Stomach (tissue), 9 donors: Measurements from ENCODE around the gene KCNJ12. TPM values are rescaled to one million over a fixed set of nuclear protein-coding genes. Genes with fewer than 3 reads are reported as not detected.
"Not testable (repeated sequence)": the region's sequence is repeated elsewhere in the genome, so short reads cannot be mapped to it uniquely, and the experiment has no call there.

Experiments
- DNase-seq, 2 donors: peaks; one replicate each; pipeline versions ENCODE4 v3.0.0 to v3.0.0-alpha.2; 2013 to 2019
- H3K27ac ChIP-seq, 5 donors: fragments of 200-600 bp in 4 of 5; sonication (generic) in 4 of 5; one replicate each; pipeline ENCODE4 v1.5.1; 2013 to 2019; ENCODE audit warnings: mild to moderate bottlenecking in 1 of 5, moderate library complexity in 1 of 5
- H3K27me3 ChIP-seq, 3 donors: fragments of 200-600 bp; sonication (generic); one replicate each; pipeline ENCODE4 v1.5.1; 2017 to 2019; ENCODE audit warnings: mixed run types in 1 of 3
- H3K36me3 ChIP-seq, 4 donors: fragments of 200-600 bp; sonication (generic); 1 replicate in 3 of 4; 2 replicates in 1 of 4; pipeline ENCODE4 v1.5.1; 2016 to 2019
- H3K4me1 ChIP-seq, 4 donors: fragments of 200-600 bp; sonication (generic); one replicate each; pipeline ENCODE4 v1.5.1; 2016 to 2019
- H3K4me3 ChIP-seq, 4 donors: fragments of 200-600 bp; sonication (generic) in 3 of 4; one replicate each; pipeline ENCODE4 v1.5.1; 2016 to 2019; ENCODE audit warnings: mild to moderate bottlenecking in 1 of 4
- H3K9me3 ChIP-seq, 4 donors: fragments of 200-600 bp; sonication (generic); one replicate each; pipeline ENCODE4 v1.5.1; 2016 to 2019
- EP300 ChIP-seq: sonication (generic); formaldehyde crosslinking; IDR thresholded peaks from one replicate; pipeline ENCODE4 v1.6.1; 2017; ENCODE audit warnings: antibody characterized with exemption
- POLR2A ChIP-seq, 4 donors: fragments of 450-650 bp; IDR thresholded peaks; one replicate each; pipeline ENCODE4 v1.6.1; 2016; ENCODE audit warnings: antibody characterized with exemption in 4 of 4, control low read depth in 2 of 4, mild to moderate bottlenecking in 1 of 4, moderate library complexity in 1 of 4
- POLR2AphosphoS5 ChIP-seq, 3 donors: sonication (generic); formaldehyde crosslinking; IDR thresholded peaks; one replicate each; pipeline ENCODE4 v1.6.1; 2016; ENCODE audit warnings: antibody characterized with exemption in 3 of 3
- WGBS, 5 donors: extraction: QIAGEN DNeasy Blood & Tissue Kit in 3 of 5; methylation state at CpG; one replicate each; pipeline versions ENCODE4 v1.1.5 to v1.1.7; 2013 to 2018; 5-methylcytosine and 5-hydroxymethylcytosine counted together
- intact Hi-C: fragments of 100-400 bp; cut with DNase I; formaldehyde crosslinking; loops from one replicate; pipeline ENCODE4 v1.15.1; 2023; ENCODE audit warnings: low total_unique reads
- polyA plus RNA-seq, 3 donors: library from polyadenylated mRNA; stranded (reverse); fragments of 200-250 nt; gene quantifications; one replicate each; pipeline ENCODE4 v1.2.3, GENCODE V29; 2013
- total RNA-seq, 5 donors: library from RNA; depleted of rRNA; stranded (reverse); fragments of >200 nt; gene quantifications; one replicate each; pipeline versions ENCODE4 v1.1.0 to v1.2.3, GENCODE V29; 2014 to 2016
- TF ChIP-seq, protein P1 (sequence below), 7 experiments: fragments of 450-650 bp in 4 of 7; fragments of 200-600 bp in 3 of 7; sonication (generic) in 3 of 7; IDR thresholded peaks; one replicate each; pipeline ENCODE4 v1.5.1; 2016 to 2019; ENCODE audit warnings: antibody characterized with exemption in 7 of 7, control low read depth in 2 of 7, mild to moderate bottlenecking in 1 of 7
- donor health status: healthy with polysubstance abuse.
- donor health status: Bipolar disorder and iron deficiency.
- donor health status: healthy.

KCNJ12 gene
- total and polyA plus RNA-seq, 8 donors: under 0.01 to 10.5 (median 1.8) TPM; not detected in 1

DNA sequence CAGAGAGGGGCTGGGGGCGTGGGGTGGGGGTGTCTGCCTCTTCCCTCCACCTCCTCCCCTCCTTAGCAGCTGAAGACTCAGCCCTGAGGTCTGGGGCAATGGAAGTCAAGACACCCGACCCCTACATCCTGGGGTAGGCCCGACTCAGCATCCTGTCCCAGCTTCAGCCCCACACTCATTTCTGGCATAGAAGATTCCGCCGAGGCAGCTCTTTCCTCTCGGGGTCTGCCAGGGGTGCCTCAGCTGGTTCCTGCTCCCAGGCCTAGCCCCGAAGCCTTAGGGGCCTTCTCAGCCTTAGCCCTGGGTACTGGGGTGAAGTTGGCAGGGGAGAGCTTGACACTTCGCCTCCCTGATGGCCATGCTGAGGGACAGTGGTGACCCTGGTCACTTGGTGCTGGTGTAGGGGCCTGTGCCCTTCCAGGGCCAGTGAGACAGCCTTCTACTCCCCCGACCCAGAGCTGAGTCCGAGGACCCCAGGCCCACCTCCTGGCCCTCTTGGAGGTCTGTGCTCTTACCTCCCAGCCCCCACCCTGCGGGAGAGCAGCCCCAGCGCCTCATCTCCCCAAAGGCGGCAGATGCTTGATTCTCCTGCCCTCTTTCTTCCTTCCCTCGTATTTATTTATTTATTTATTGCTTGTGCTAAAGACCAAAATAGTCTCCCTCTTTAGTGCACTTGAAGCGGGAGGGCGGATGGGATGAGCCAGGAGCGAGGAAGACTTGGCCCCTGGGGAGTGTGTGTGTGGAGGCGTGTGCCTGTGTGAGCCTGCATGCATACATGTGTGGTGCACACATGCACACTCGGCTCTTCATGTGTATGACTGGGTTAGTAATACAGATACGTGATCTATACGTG lies 42.5 kb downstream of the KCNJ12 start:
- H3K9me3 ChIP-seq: no peaks in the 10 kb centered on the region
- intact Hi-C loops: no loop called here
- peaks cover 0 to 5% (median 0%) of the 10 kb centered on the region in 4 donors for H3K4me1 ChIP-seq
- 79 to 86% (median 84%) methylated on average over 14 to 21 of the region's 21 CpGs for WGBS, 5 donors
- TF ChIP-seq EP300 (no peak), POLR2A (IDR thresholded peaks at IDR 0.05) (no peak), POLR2AphosphoS5 (IDR thresholded peaks at IDR 0.05) (no peak)
- TF ChIP-seq, protein P1, sequence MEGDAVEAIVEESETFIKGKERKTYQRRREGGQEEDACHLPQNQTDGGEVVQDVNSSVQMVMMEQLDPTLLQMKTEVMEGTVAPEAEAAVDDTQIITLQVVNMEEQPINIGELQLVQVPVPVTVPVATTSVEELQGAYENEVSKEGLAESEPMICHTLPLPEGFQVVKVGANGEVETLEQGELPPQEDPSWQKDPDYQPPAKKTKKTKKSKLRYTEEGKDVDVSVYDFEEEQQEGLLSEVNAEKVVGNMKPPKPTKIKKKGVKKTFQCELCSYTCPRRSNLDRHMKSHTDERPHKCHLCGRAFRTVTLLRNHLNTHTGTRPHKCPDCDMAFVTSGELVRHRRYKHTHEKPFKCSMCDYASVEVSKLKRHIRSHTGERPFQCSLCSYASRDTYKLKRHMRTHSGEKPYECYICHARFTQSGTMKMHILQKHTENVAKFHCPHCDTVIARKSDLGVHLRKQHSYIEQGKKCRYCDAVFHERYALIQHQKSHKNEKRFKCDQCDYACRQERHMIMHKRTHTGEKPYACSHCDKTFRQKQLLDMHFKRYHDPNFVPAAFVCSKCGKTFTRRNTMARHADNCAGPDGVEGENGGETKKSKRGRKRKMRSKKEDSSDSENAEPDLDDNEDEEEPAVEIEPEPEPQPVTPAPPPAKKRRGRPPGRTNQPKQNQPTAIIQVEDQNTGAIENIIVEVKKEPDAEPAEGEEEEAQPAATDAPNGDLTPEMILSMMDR (IDR thresholded peaks at IDR 0.05): no peak
- peaks cover 0 to 18% (median 0%) of the 10 kb centered on the region in 4 donors for H3K36me3 ChIP-seq
- no peak overlapping the region for H3K27ac ChIP-seq
- no peak overlapping the region for H3K4me3 ChIP-seq
- no peaks in the 10 kb centered on the region for H3K27me3 ChIP-seq
- DNase-seq: no peak

DNA sequence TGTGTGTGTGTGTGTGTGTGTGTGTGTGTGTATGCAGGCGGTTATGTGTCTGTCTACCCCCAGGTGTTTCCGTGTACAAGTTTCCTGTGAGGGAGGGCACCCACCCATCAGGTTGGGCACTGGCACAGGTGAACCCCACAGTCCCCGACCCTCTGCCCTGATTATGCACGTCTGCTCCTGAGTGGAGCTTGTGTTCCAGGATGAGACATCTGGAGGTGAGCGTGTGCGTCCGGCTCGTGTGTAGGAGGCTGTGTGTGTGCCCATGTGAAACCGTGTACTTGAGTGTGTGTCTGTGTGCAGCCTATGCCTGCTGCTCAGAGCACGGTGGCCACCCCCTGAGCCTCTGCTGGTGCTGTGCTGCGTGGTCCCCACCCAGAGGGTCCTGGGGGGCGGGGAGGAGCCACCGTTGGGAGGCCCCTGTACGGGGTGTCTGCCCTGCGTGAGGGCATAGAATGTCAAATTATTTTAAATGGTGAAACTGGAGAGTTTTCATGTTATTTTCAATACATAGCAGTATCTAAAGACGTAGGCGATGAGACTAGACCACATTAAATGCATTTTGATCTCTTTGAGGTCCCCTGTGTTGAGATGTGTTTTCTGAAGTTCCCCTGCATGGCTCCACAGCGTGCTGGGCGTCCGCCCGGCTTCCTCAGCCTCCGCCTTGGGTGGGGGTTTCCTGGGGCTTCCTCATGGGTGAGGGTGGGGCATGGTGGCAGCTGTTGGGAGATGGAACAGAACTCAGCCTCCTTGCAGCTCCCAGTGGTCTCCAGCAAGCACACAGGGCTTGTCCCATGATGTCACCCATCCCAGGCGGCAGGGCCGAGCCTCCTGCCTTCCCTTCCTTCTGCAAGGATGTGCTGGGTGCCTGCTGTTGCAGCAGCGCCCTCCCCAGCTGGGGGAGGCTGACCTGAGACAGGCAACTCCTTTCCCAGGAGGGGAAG lies 43.4 kb downstream of the KCNJ12 start:
- peaks cover 0 to 18% (median 0%) of the 10 kb centered on the region in 4 donors for H3K36me3 ChIP-seq
- no peak overlapping the region for H3K4me3 ChIP-seq
- no peak overlapping the region for H3K27ac ChIP-seq
- peaks cover 0 to 5% (median 0%) of the 10 kb centered on the region in 4 donors for H3K4me1 ChIP-seq
- no peaks in the 10 kb centered on the region for H3K27me3 ChIP-seq
- WGBS, 5 donors: 72 to 82% (median 77%) methylated on average over 21 to 25 of the region's 25 CpGs
- DNase-seq: peak in 1 of 2 donors; percentile 40
- intact Hi-C loops: no loop called here
- no peaks in the 10 kb centered on the region for H3K9me3 ChIP-seq
- TF ChIP-seq POLR2A (IDR thresholded peaks at IDR 0.05) (no peak), POLR2AphosphoS5 (IDR thresholded peaks at IDR 0.05) (no peak), EP300 (no peak)
- TF ChIP-seq, protein P1 (IDR thresholded peaks at IDR 0.05): no peak

DNA sequence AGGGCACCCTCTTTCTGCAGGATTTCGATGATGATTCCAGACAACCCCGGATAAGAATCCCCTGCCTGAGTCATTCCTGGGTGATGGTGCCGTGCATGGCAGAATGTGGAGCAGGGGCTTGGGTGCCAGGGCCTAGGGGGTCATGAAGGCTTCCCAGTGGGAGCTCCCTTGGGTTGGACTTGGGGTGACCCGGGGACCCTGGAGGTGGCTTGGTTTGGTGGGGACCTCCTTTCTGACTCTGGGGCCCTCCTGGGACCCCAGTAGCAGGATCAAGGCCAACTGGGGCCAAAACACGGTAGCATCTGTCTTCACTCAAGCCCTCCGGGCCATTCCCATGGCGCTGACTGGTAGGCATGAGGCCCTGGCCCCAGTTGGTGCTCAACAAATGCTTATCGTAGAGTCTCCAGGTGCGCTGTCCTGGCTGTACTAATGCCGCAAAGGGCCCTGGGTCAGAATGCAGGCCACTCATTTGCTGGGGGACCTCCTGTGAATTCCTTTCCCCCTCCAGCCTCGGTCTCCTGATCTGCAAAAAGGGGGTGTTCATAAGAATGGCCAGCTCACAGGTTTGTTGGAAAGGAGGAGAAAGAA lies 44.4 kb downstream of the KCNJ12 start:
- WGBS, 5 donors: 70 to 84% (median 79%) methylated on average over 5 to 11 of the region's 11 CpGs
- H3K4me3 ChIP-seq, H3K4me1 ChIP-seq, H3K9me3 ChIP-seq, H3K27ac ChIP-seq, DNase-seq, intact Hi-C loops, H3K27me3 ChIP-seq: not testable (repeated sequence)
- peaks cover 0 to 12% (median 0%) of the 10 kb centered on the region in 4 donors for H3K36me3 ChIP-seq

DNA sequence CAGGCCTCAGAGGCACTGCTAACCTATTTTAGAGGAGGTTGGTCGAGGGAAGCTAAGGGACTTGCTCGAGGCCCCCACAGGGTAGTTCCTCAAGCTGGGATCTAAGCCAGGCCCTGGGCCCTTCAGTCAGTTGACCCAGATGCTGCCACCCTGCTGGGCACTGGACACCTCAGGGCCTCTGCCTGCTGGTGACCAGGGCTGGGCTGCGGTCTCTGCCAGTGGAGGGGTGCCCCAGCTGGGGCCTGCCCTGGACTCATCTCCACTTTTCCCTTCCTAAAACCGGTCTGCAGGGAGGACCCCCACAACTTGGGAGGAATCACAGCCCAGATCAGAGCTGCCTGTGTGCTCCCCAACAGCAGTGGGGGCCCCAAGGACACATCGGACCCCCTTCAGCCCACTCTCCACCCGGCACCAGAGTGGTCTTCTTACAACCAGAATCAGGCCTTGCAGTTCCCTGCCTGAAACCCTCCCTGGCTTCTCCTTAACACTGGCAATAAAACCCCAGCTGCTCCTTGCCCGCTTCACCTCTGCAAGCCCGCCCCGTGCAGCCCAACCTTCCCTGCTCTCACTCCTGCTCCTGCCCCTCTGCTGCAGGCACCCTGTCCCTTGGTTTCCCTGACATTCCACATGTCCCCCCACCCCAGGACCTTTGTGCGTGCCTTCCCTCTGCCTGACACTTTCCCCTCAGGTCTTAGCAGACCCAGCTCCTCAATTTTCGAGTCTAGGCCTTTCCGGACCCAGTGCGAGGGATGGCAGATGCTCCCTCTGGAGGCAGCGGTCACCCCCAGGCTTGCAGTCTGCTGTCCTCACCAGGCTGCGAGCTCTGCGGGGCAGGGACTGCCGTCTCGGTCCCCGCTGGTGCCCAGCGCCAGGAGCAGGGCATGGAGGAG lies 45.5 kb downstream of the KCNJ12 start:
- DNase-seq, H3K4me1 ChIP-seq, H3K4me3 ChIP-seq, H3K36me3 ChIP-seq, H3K27ac ChIP-seq, H3K27me3 ChIP-seq, intact Hi-C loops, H3K9me3 ChIP-seq: not testable (repeated sequence)
- WGBS, 5 donors: 75 to 88% (median 78%) methylated on average over 9 to 20 of the region's 20 CpGs

DNA sequence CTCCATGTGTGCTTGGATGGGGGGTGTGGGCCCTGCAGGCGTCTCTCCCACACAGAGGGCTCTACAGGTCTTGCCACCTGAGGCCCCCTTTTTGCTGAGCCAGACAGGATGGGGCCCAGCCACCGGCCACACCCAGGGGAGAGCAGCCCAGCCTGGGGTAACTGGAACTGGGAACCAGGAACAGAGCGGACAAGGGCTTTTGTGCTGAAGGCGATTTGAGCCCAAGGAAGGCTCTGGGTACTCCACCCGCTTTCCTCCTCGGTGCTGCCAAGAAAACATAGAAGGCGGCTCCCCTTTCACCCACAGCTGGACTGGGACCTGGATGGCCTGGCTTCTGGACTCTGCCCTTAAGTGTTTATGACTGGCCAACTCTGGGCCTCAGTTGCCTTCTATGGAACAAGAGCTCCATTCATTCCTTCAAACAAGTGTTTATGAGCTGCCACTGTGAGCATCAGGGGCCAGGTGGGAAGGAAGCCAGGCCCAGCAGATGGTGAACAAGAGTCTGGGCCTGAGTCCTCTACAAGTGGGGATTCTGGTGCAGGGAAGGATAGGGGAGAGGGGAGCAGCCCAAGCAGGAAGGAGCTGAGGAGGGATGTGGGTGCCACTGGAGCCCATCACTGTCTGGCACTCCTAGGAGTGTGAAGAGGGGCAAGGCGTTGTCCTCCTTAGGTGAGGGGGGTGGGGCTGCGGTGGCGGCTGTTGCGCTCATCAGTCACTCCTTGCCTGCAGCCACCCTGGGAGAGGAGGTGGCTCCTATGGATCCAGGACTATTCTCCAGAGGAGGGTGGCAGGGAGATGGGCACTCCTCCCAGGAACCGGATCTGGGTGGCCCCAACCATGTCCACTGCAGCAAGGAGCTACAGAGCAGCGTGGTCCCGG lies 46.4 kb downstream of the KCNJ12 start:
- DNase-seq, H3K4me1 ChIP-seq, H3K27me3 ChIP-seq, H3K9me3 ChIP-seq, H3K4me3 ChIP-seq, H3K27ac ChIP-seq, H3K36me3 ChIP-seq, intact Hi-C loops: not testable (repeated sequence)
- 65 to 82% (median 72%) methylated on average over 7 to 12 of the region's 14 CpGs for WGBS, 5 donors

DNA sequence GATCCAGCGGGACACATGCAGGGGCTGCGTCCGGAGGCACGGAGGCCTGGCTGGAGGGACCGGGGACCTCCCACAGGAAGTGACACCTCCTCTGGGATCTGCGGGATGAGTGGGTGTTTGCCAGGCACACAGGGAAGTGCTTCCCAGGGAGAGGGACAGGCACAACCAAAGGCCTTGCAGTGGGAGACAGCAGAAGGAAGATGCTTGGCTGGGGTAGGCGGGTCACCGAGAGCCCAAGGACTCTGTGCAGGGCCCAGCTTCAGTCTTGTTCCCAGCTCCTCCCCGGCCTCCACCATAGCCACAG lies 47.0 kb downstream of the KCNJ12 start:
- H3K9me3 ChIP-seq, DNase-seq, H3K4me3 ChIP-seq, H3K36me3 ChIP-seq, H3K4me1 ChIP-seq, H3K27me3 ChIP-seq, intact Hi-C loops, H3K27ac ChIP-seq: not testable (repeated sequence)
- 74 to 84% (median 80%) methylated on average over 1 to 9 of the region's 9 CpGs for WGBS, 5 donors

DNA sequence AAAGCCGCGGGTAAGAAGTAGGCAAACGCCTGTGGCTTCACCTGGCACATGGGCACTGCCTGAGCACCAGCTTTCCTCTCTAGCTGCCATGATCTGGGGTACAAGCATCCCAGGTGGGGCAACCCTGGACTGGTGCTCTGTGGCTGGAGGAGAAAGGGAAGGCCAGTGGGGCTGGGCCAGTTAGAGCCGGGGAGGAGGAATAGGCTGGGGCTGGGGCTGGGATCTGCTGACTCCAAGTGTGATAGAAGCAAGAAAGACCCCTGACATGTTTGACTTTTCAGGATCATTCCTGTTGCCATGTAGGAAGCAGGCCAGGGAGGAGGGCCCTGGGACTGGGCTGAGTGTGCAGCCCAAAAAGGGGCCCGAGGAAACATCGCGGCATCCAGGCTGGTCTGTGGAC lies 48.5 kb downstream of the KCNJ12 start:
- H3K9me3 ChIP-seq, H3K4me3 ChIP-seq, DNase-seq, H3K36me3 ChIP-seq, H3K27ac ChIP-seq, intact Hi-C loops, H3K27me3 ChIP-seq, H3K4me1 ChIP-seq: not testable (repeated sequence)
- 83 to 91% (median 85%) methylated on average over 6 to 7 of the region's 7 CpGs for WGBS, 5 donors
